ENCODE data around the gene PPP2R2C. TPM values are rescaled to one million over a fixed set of nuclear protein-coding genes. Genes with fewer than 3 reads are reported as not detected.

Gene PPP2R2C
- total and polyA plus RNA-seq, 9 of the 15 experiments (the other 6 are each of a cell fraction or from before 2014, with no cell fraction given), result 0.04 to 0.06 TPM; not detected in 7

DNA sequence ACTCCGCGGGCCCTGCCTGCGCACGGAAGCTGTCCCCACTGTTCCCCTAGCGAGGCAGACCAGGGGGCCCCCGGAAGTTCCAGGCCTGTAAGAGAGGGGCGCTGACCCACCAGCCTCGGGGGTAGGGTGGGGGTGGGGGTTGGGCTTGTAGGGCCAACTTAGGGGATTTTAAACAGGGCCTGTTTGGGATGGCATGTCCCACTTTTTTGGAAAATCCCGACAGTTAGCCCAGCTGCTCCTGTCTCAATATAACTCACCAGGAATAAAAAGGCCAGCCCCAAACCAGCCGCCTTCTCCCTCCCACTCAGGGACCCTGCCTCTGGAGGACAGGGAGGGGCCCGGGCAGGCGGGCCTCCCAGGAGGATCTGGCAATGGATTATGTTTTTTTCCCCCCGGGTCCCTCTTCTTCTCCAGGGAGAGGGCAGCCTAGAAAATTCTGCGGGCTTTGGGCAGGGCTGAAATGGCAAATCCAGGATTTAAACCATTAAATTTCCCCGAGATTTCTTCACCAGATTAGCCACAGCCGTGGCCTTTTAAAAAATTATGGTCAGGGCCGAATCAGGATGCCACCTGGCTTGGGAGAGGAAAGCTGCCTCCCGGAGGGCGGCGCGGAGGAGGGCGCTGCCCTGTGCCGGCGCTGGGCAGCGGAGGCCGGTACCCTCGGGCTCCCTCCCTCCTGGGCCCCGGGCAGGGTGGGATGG, 957 bp downstream of the PPP2R2C start:
- FAIRE-seq, result no peak
- Histone ChIP-seq H3K36me3 (ENCODE audit: control insufficient read depth, insufficient read depth, low read length) (no peaks in the 10 kb centered on the region), H3K4me1 (replicated peaks in 1 of 2; ENCODE audit: control insufficient read depth in 2 of 2, insufficient read depth in 2 of 2, low read length in 2 of 2) (peaks cover 0 to 16% of the 10 kb centered on the region in 2 experiments; a peak in 2 of 5 replicates), H3K79me2 (ENCODE audit: control insufficient read depth, insufficient read depth, low read length) (no peaks in the 10 kb centered on the region), H3K27me3 (ENCODE audit: control insufficient read depth in 2 of 2, insufficient read depth in 2 of 2, low read length in 2 of 2) (peaks cover 4 to 28% of the 10 kb centered on the region in 2 experiments), H3K9ac (ENCODE audit: insufficient read depth in 1 of 2, low read depth in 2 of 2, low read length in 2 of 2) (no peak overlapping the region), H2AFZ (ENCODE audit: low read depth, low read length) (no peak overlapping the region), H3K27ac (ENCODE audit: extremely low read depth, low read depth, low read length) (no peak overlapping the region), H3K4me2 (ENCODE audit: insufficient read depth, low read length) (no peak overlapping the region), H3K9me1 (ENCODE audit: control insufficient read depth, insufficient read depth, low read length) (no peaks in the 10 kb centered on the region), H4K20me1 (replicated peaks; ENCODE audit: control insufficient read depth, insufficient read depth, low read length) (peaks cover 4% of the 10 kb centered on the region; the same call in 1 of the 2 replicates), H3K4me3 (no peak overlapping the region), H3K9me3 (replicated peaks; ENCODE audit: control insufficient read depth, insufficient read depth, low read depth, low read length) (no peaks in the 10 kb centered on the region)
- intact Hi-C loops (cut with micrococcal nuclease) (no loop called here), in situ Hi-C loops (cut with MboI) (no loop called here)
- ChIA-PET POLR2A (interaction anchor here (1.3 kb wide), 1 partner anchor 75 kb away, joined by 3 read pairs; no protein-coding TSS in a partner anchor), CTCF (ENCODE audit: low intra/inter-chr PET ratio) (no interaction called here)
- DNase-seq (ENCODE audit: extremely low read depth in 1 of 4, low spot score in 3 of 4), result no peak
- no peak for ATAC-seq
- BruUV-seq (replicated peaks), result no TSS peak
- WGBS (ENCODE audit: insufficient coverage, low coverage, missing lambda C conversion rate), result 6% methylated on average over 13 of the region's 28 CpGs
- TF ChIP-seq ZBED1 (IDR thresholded peaks at IDR 0.05) (no peak), CHD1 (IDR thresholded peaks at IDR 0.05; ENCODE audit: low read length) (no peak), PTTG1 (tag; IDR thresholded peaks at IDR 0.05; ENCODE audit: low read depth) (no peak), ZNF764 (CRISPR knock-in tag; IDR thresholded peaks at IDR 0.05; ENCODE audit: low read depth) (no peak), GABPA (tag; conservative IDR thresholded peaks at IDR 0.05; ENCODE audit: low read depth) (no peak), TCF7 (IDR thresholded peaks at IDR 0.05; ENCODE audit: borderline replicate concordance) (no peak), GTF2F1 (IDR thresholded peaks at IDR 0.05; ENCODE audit: low read depth, low read length) (no peak), DDX20 (tag; IDR thresholded peaks at IDR 0.05; ENCODE audit: low read depth) (no peak)
- TF ChIP-seq, protein P1, sequence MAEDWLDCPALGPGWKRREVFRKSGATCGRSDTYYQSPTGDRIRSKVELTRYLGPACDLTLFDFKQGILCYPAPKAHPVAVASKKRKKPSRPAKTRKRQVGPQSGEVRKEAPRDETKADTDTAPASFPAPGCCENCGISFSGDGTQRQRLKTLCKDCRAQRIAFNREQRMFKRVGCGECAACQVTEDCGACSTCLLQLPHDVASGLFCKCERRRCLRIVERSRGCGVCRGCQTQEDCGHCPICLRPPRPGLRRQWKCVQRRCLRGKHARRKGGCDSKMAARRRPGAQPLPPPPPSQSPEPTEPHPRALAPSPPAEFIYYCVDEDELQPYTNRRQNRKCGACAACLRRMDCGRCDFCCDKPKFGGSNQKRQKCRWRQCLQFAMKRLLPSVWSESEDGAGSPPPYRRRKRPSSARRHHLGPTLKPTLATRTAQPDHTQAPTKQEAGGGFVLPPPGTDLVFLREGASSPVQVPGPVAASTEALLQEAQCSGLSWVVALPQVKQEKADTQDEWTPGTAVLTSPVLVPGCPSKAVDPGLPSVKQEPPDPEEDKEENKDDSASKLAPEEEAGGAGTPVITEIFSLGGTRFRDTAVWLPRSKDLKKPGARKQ (CRISPR knock-in tag; IDR thresholded peaks at IDR 0.05), result no peak
- TF ChIP-seq, protein P2, sequence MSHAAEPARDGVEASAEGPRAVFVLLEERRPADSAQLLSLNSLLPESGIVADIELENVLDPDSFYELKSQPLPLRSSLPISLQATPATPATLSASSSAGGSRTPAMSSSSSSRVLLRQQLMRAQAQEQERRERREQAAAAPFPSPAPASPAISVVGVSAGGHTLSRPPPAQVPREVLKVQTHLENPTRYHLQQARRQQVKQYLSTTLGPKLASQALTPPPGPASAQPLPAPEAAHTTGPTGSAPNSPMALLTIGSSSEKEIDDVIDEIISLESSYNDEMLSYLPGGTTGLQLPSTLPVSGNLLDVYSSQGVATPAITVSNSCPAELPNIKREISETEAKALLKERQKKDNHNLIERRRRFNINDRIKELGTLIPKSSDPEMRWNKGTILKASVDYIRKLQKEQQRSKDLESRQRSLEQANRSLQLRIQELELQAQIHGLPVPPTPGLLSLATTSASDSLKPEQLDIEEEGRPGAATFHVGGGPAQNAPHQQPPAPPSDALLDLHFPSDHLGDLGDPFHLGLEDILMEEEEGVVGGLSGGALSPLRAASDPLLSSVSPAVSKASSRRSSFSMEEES (CRISPR knock-in tag; IDR thresholded peaks at IDR 0.05), result no peak
- TF ChIP-seq, protein P3, sequence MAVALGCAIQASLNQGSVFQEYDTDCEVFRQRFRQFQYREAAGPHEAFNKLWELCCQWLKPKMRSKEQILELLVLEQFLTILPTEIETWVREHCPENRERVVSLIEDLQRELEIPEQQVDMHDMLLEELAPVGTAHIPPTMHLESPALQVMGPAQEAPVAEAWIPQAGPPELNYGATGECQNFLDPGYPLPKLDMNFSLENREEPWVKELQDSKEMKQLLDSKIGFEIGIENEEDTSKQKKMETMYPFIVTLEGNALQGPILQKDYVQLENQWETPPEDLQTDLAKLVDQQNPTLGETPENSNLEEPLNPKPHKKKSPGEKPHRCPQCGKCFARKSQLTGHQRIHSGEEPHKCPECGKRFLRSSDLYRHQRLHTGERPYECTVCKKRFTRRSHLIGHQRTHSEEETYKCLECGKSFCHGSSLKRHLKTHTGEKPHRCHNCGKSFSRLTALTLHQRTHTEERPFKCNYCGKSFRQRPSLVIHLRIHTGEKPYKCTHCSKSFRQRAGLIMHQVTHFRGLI (CRISPR knock-in tag; IDR thresholded peaks at IDR 0.05), result no peak
